MM.1S (cell line): ENCODE measurements around the gene ZNF892.

Experiments
- EZH2 ChIP-seq: fragments of 300-600 bp; sonication (generic); optimal IDR thresholded peaks from 2 replicates; pipeline ENCODE3; 2017; ENCODE audit warnings: low read depth, mild to moderate bottlenecking, antibody characterized with exemption, low read length, mixed read lengths
- TF ChIP-seq, protein P1 (sequence below): fragments of 300-600 bp; sonication (generic); IDR thresholded peaks from 2 replicates; pipeline ENCODE4 v1.5.1; 2016; ENCODE audit warnings: antibody characterized with exemption, low read length, mixed read lengths

GRCh38 chr2:95179451-95179850, 27.9 kb upstream of the ZNF892 start:
- no peak for TF ChIP-seq EZH2
- TF ChIP-seq, protein P1, sequence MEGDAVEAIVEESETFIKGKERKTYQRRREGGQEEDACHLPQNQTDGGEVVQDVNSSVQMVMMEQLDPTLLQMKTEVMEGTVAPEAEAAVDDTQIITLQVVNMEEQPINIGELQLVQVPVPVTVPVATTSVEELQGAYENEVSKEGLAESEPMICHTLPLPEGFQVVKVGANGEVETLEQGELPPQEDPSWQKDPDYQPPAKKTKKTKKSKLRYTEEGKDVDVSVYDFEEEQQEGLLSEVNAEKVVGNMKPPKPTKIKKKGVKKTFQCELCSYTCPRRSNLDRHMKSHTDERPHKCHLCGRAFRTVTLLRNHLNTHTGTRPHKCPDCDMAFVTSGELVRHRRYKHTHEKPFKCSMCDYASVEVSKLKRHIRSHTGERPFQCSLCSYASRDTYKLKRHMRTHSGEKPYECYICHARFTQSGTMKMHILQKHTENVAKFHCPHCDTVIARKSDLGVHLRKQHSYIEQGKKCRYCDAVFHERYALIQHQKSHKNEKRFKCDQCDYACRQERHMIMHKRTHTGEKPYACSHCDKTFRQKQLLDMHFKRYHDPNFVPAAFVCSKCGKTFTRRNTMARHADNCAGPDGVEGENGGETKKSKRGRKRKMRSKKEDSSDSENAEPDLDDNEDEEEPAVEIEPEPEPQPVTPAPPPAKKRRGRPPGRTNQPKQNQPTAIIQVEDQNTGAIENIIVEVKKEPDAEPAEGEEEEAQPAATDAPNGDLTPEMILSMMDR = no peak
